Stimulated activated CD8-positive, alpha-beta memory T cell treated with anti-CD3 and anti-CD28 coated beads, Interleukin-4, amount 100 ng/mL, for 24 hours (primary cell): ENCODE data around the gene CD163.
"Not testable (repeated sequence)": the region's sequence is repeated elsewhere in the genome, so short reads cannot be mapped to it uniquely, and the experiment has no call there.

Experiments used
- DNase-seq: peaks from one replicate; pipeline ENCODE4 v3.0.0-alpha.2; 2020; ENCODE audit warnings: low read depth

Gene CD163

GRCh38 chr12:7450667-7451066, 52.9 kb downstream of the CD163 start:
- no peak for DNase-seq

GRCh38 chr12:7448099-7448498, 55.5 kb downstream of the CD163 start:
- DNase-seq = no peak

GRCh38 chr12:7444537-7444936, 59.0 kb downstream of the CD163 start:
- no peak for DNase-seq

GRCh38 chr12:7444076-7444475, 59.5 kb downstream of the CD163 start, which contains the start of gene CD163L1:
TSS of gene CD163L1 (minus strand) at chr12:7444153. CDS start at chr12:7444127, 26 bp downstream.
- DNase-seq = no peak

GRCh38 chr12:7441216-7441615, 62.4 kb downstream of the CD163 start:
- no peak for DNase-seq

- peak; percentile 39 for DNase-seq
These were observed 63.7 kb downstream of the CD163 start for GRCh38 chr12:7439579-7440505.

GRCh38 chr12:7438291-7438995, 65.1 kb downstream of the CD163 start:
- DNase-seq = not testable (repeated sequence)

GRCh38 chr12:7437494-7437893, 66.1 kb downstream of the CD163 start:
- not testable (repeated sequence) for DNase-seq

- no peak for DNase-seq
These were observed 68.9 kb downstream of the CD163 start for GRCh38 chr12:7434670-7435069.

- DNase-seq = no peak
These were observed 70.2 kb downstream of the CD163 start for GRCh38 chr12:7433276-7433822.

- no peak for DNase-seq
These were observed 71.4 kb downstream of the CD163 start for GRCh38 chr12:7431993-7432685.
